HG02973 (cell line): ENCODE results near the gene CPLANE2.

Experiments
- ATAC-seq: cut with Tn5 transposase; IDR thresholded peaks from one replicate; pipeline ENCODE4 v1.9.1; 2021; ENCODE audit warnings: moderate library complexity; ENCODE audit not compliant: unreplicated experiment

CPLANE2 gene

DNA sequence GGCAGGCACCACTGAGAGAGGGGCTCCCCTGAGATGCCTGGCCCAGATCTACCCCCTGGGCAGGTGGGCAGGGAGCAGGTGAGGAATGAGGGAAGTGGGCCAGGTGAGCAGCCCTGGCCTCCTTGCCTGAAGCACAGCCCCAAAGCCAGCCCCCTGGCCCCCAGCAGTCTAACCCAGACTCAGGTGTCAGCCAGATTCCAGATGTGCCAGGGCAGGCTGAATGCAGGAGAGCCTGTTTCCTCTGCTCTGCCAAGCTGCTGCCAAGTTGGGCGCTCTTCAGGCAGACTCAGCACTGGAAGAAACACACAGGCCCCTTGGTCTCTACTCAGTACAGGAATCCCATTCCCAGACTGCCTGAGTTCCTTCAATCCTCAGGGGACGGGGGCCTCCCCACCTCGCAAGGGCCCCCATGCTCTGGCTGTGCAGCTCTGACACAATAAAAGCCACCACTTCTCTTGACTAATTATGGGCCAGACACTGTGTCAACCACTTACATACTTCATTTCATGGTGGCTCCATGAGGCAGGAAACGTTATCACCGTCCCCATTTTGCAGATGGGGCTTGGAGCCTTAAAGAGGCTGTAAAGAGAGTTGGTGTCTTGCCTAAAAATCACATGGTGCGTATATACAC, 45.0 kb downstream of the CPLANE2 start:
- ATAC-seq: no peak

GRCh38 chr1:16191309-16191708, 45.7 kb downstream of the CPLANE2 start:
- ATAC-seq: no peak

GRCh38 chr1:16189921-16190621, 46.9 kb downstream of the CPLANE2 start:
- ATAC-seq: no peak

DNA sequence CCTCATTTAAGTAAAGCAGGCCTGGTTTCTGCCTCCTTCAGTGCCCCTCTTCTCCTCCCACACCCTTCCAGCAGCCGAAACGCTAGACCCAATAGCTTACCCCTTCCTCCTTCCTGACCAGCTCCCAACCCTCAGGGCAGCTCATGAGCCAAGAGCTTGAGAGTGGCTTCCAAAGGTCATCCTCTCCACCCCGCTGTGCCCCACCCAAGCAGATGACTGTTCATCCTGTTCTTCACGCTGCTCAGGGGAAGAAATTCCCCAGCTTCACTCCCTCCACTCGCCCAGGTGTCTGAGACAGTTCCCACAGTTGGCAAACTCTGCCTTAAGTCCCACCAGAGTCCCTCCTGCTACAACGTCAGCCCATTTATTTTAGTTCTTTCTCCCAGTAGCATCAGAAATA, 48.0 kb downstream of the CPLANE2 start:
- ATAC-seq: no peak

DNA sequence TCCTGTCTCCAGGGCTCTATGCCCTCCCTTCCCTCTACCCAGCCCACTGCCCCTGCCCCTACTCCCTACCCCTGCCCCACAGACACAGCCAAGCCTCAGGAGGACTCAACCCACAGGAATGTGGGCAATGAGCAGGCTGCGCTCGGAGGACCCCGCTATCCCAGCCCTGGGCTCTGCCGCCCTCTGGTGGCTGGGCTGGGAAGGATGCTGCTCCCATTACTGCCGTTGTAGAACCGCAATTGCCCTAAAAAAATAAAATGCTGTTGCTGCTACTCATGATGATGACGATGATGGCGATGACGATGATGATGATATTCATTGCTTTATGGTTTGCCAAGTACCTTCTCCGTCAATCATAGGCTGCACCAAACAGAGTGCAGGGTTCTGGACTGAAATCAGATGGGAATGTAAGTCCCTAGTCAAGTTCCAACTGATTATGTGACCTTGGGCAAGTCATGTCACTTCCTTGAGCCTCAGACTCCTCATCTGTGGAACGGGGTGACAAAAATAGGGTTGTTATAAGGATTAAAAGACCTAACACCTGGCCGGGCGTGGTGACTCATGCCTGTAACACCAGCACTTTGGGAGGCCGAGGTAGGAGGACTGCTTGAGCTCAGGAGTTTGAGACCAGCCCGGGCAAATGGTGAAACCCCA, 49.1 kb downstream of the CPLANE2 start:
- ATAC-seq: no peak

- no peak for ATAC-seq
Measured at GRCh38 chr1:16186655-16187235, 50.2 kb downstream of the CPLANE2 start.

GRCh38 chr1:16184557-16185303, 52.3 kb downstream of the CPLANE2 start:
- ATAC-seq: no peak

- ATAC-seq: no peak
Measured at GRCh38 chr1:16183765-16184556, 53.0 kb downstream of the CPLANE2 start.

DNA sequence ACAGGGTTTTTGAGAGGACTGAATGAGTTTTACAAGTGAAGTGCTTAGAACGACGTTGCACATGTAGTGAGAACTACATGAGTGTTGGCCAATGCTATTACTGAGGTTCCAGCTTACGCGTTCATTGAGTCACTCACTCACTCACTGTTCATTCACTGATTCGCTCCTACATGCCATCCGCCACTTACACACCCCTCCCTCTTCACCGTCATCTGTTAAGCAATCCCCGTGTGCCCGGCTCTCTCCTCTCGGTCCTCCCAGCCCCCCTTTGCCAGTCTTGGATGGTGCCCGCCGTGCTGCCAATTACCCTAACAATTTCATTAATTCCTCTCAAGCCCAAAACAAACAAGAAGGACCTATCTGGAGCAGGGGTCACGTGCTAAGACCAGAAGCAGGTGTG, 53.8 kb downstream of the CPLANE2 start:
- no peak for ATAC-seq

GRCh38 chr1:16181887-16182719, 54.9 kb downstream of the CPLANE2 start:
- ATAC-seq: no peak
